ENCODE measurements around the gene MAL. TPM values are rescaled to one million over a fixed set of nuclear protein-coding genes. Genes with fewer than 3 reads are reported as not detected.

The MAL gene
- total RNA-seq, 4 donors from 2014 or later, result 1.2 TPM; not detected in 3

- no peaks in the 10 kb centered on the region for H3K27me3 ChIP-seq
- H3K36me3 ChIP-seq, result no peaks in the 10 kb centered on the region
- no peak overlapping the region for H3K27ac ChIP-seq
- no peak for TF ChIP-seq CTCF (IDR thresholded peaks at IDR 0.05)
- TF ChIP-seq POLR2A (IDR thresholded peaks at IDR 0.05), result no peak
- no peaks in the 10 kb centered on the region for H3K9me3 ChIP-seq
- no peak overlapping the region for H3K4me3 ChIP-seq
- no peak for DNase-seq
- H3K4me1 ChIP-seq, result no peaks in the 10 kb centered on the region
These were observed 28.5 kb downstream of the MAL start for GRCh38 chr2:95054016-95054415.

GRCh38 chr2:95055262-95055661, 29.8 kb downstream of the MAL start:
- H3K4me1 ChIP-seq, result no peaks in the 10 kb centered on the region
- no peak for TF ChIP-seq POLR2A (IDR thresholded peaks at IDR 0.05)
- TF ChIP-seq CTCF (IDR thresholded peaks at IDR 0.05), result no peak
- no peak for DNase-seq

GRCh38 chr2:95056044-95056443, 30.5 kb downstream of the MAL start:
- Histone ChIP-seq H3K27ac (no peak overlapping the region), H3K9me3 (no peaks in the 10 kb centered on the region), H3K4me1 (no peaks in the 10 kb centered on the region), H3K27me3 (no peaks in the 10 kb centered on the region), H3K36me3 (no peaks in the 10 kb centered on the region), H3K4me3 (no peak overlapping the region)
- TF ChIP-seq CTCF (IDR thresholded peaks at IDR 0.05) (no peak), POLR2A (IDR thresholded peaks at IDR 0.05) (no peak)
- DNase-seq, result peak in 1 of 3 donors; percentile 15

More at GRCh38 chr2:95055262-95055661, 29.8 kb downstream of the MAL start:
- no peak overlapping the region for H3K4me3 ChIP-seq
- H3K27ac ChIP-seq, result no peak overlapping the region
- H3K27me3 ChIP-seq, result no peaks in the 10 kb centered on the region
- no peaks in the 10 kb centered on the region for H3K9me3 ChIP-seq
- no peaks in the 10 kb centered on the region for H3K36me3 ChIP-seq

- H3K4me3 ChIP-seq, result no peak overlapping the region
- H3K36me3 ChIP-seq, result no peaks in the 10 kb centered on the region
- no peaks in the 10 kb centered on the region for H3K9me3 ChIP-seq
- no peak overlapping the region for H3K27ac ChIP-seq
- no peak for DNase-seq
- H3K4me1 ChIP-seq, result no peaks in the 10 kb centered on the region
- H3K27me3 ChIP-seq, result no peaks in the 10 kb centered on the region
- TF ChIP-seq POLR2A (IDR thresholded peaks at IDR 0.05) (no peak), CTCF (IDR thresholded peaks at IDR 0.05) (no peak)
These were observed 31.3 kb downstream of the MAL start for GRCh38 chr2:95056461-95057459.

- TF ChIP-seq POLR2A (IDR thresholded peaks at IDR 0.05) (no peak), CTCF (IDR thresholded peaks at IDR 0.05) (no peak)
- H3K4me1 ChIP-seq, result no peaks in the 10 kb centered on the region
- H3K36me3 ChIP-seq, result no peaks in the 10 kb centered on the region
- DNase-seq, result peak in 1 of 3 donors; percentile 19
- H3K27ac ChIP-seq, result no peak overlapping the region
- no peaks in the 10 kb centered on the region for H3K9me3 ChIP-seq
- H3K4me3 ChIP-seq, result no peak overlapping the region
- no peaks in the 10 kb centered on the region for H3K27me3 ChIP-seq
These were observed 32.2 kb downstream of the MAL start for GRCh38 chr2:95057535-95058370.

All from Peyer's patch (tissue), 4 donors.